Adipose tissue (tissue), 3 donors: Measurements from ENCODE around the gene LRRC25. TPM values are rescaled to one million over a fixed set of nuclear protein-coding genes. Genes with fewer than 3 reads are reported as not detected.

ENCODE experiments used
- H3K27ac ChIP-seq: one replicate; pipeline ENCODE4 v1.5.1; 2013; ENCODE audit warnings: low read depth, low read length
- WGBS, 3 donors: extraction: QIAGEN DNeasy Blood & Tissue Kit; methylation state at CpG; one replicate each; pipeline ENCODE4 v1.1.7; 2013; 5-methylcytosine and 5-hydroxymethylcytosine counted together
- polyA plus RNA-seq, 3 donors: library from polyadenylated mRNA; stranded (reverse); fragments of 200-250 nt; gene quantifications; one replicate each; pipeline ENCODE4 v1.2.3, GENCODE V29; 2013
- donor health status: healthy with polysubstance abuse.
- donor health status: Bipolar disorder and iron deficiency.
- donor health status: healthy.

Gene LRRC25
- polyA plus RNA-seq, 3 donors, result 1.6 to 9.8 (median 7.1) TPM

DNA sequence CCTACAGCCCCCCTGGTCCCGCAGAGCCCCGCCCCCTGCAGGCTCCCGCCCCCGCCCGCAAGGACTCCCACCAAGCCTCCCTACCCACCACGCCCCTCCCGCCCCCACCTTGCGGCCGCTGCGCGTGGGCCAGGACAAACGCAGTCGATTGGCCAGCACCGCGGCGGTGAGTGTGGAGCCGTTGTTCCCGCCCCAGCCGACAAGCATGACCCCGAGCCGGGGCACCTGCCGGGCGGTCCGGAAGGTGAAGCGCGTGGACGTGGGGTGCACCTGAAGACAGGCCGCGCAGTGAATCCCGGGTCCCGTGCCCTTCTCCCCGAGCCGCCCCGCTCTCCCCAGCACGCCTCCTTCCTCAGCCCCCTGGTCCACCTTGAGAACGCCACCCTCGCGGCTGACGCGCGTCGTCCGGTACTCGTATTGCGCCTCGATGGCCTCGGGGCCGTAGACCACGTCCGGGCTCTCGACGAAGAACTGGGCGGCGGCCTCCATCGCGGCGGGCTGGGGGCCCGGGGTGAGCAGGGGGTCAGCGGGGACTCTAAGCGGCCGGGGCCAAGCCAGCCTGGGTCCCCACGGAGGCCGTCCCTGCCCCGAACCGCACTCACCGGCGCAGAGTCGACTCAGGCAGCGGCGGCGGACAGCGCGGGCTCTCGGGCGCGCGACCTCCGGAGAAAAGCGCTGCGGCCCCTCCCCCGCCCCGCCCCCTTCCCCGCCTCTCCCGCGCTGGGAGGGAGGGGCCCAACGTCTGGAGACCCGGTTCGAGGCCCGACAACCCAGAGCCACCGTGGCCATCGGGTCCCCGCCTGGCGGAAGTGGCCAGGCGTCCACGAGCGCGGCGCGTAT, 40.3 kb upstream of the LRRC25 start, which contains the start of gene ISYNA1:
Gene ISYNA1, minus strand, starts transcription at position 643 of the 840 bp plus-strand sequence. Its CDS starts 154 bp downstream, at position 489.
- WGBS, 3 donors, result 0 to 1% (median 0%) methylated on average over 70 to 99 of the region's 99 CpGs
- peak within 1 kb of the TSS; percentile 23 for H3K27ac ChIP-seq

DNA sequence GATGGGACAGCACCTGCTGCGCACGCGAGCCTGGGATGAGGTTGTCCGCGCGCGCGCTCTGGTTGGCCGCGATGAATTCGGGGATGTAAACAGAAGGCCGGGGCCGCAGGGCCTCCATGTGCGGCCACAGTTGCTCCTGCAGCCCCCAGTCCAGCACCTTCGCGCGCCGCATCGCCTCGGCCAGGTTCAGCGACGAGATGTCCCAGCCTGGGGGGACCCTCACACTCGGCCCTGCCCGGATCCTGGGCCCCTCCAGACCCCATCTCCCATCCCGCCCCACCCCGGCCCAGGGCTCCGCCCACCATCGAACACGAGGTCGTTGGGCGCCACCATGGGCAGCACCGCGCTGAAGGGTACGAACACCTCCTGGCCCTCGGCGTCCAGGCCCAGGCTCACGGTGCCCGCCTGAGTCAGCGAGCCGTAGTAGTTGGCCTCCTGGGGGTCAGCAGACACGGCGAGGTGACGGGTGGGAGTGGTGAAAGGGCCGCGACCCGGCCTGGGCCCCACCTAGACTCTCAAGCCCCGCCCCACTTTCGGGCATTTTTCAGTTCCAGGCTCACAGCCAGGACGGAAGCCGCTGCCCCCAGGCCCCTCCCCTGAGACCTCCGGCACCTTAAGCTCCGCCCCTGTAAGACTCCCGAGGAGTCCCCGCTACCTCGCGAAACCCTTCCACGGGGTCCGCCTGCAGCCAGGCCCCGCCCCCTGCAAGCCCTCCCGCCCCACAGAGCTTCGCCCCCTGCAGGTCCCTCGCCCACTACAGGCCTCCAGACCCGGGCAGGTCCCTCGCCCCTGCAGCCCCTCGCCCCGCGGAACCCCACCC, 39.5 kb upstream of the LRRC25 start:
- H3K27ac ChIP-seq, result no peak overlapping the region
- 23 to 40% (median 25%) methylated on average over 54 to 67 of the region's 67 CpGs for WGBS, 3 donors

DNA sequence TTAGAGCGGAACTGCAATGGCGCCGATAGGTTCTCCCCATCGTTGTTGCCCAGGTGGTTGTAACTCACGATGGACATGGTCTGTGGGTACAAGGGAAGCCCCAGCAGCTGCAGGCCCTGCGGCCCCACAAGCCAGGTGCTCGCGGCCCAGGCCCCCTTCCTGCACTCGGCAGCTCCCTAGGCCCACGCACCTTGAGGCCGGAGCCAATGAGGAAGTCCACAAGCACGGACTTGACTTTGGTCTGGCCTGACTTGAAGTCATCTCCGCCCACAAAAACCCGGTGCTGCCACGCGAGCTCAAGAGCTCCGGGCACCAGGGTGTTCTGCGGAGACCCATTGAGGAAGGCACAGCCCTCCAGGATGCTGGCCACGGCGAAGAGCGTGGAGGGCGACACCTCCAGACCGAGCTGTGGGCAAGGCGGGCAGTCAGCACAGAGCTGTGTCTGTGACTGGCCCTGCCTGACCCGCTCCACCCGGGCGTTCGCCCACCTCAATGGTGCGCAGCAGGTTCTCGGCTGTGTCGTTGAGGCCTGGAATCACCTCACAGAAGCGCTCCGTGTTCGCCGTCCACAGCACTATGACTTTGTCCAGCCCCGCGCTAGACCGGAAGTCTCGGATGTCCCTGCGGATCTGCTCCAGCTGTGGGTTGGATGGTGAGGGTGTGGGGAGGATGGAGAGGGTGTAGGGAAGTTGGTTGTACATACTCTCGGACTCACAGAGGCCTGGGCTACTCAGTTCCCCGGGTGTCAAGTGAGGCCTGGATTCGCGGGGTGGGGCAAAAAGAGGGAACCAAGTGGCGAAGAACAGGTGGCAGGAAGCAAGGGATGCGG, 38.6 kb upstream of the LRRC25 start:
- WGBS, 3 donors, result 86 to 89% (median 87%) methylated on average over 44 to 46 of the region's 46 CpGs
- no peak overlapping the region for H3K27ac ChIP-seq

DNA sequence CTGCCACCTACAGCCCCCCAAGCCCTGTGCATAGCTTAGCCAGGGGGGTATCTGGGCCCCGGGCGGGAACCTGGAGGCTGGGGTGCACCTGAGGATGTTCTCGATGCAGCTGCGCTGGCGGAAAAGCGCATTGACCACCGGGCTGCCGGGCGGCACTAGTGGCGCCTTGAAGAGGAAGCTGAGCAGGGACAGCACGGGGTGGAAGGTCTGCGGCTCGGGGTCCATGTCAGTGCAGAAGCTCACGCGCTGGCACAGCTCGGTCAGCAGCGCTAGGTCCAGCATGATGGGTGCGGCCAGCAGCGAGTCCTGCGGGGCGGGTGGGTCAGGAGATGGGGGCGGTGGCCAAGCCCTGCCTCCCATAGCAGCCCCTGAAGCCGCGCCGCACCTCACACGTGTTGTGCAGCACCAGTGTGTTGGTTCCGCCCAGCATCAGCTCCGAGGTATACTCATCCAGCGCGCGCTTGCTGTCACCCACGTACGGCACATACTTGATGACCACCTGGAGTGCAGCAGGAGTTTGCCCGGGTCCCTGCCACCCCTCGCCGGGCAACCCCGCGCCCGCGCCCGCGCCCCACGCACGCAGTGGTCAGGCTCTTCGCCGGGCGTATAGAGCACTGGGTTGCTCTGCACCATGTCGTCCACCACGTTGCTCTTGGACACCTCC, 37.9 kb upstream of the LRRC25 start:
- 94 to 96% (median 95%) methylated on average over 45 to 49 of the region's 49 CpGs for whole genome bisulfite sequencing, 3 donors
- no peak overlapping the region for H3K27ac ChIP-seq

DNA sequence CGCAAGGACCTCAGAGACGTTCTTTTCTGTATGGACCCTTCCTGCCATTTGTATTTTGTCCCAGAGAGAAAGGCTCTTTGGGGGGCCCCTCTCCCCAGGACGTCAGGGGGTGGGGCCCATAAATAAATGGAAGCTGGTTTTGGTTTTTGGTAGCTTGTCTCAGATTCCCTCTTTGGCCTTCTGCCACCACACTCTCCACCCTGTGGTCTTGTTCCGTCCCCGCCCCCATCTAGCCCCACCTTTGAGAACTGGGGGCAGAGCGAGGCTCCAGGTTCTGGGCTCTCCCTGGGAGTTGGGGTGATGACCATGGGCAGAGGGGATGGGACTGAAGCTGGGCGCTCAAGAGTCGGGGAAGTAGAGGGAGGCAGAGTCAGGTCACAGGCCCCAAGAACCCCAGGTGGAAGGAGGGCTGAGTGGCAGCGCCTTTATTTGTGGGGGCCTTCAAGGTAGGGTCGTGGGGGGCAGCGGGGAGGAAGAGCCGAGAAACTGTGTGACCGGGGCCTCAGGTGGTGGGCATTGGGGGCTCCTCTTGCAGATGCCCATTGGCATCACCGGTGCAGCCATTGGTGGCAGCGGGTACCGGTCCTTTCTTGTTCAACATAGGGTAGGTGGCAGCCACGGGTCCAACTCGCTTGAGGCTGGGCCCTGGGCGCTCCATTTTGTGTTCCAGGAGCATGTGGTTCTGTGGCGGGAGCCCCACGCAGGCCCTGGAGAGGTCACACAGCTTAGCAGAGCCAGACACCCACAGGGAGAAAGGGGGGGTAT, 37.2 kb upstream of the LRRC25 start:
- no peak overlapping the region for H3K27ac ChIP-seq
- 90 to 94% (median 91%) methylated on average over 20 to 21 of the region's 21 CpGs for WGBS, 3 donors

DNA sequence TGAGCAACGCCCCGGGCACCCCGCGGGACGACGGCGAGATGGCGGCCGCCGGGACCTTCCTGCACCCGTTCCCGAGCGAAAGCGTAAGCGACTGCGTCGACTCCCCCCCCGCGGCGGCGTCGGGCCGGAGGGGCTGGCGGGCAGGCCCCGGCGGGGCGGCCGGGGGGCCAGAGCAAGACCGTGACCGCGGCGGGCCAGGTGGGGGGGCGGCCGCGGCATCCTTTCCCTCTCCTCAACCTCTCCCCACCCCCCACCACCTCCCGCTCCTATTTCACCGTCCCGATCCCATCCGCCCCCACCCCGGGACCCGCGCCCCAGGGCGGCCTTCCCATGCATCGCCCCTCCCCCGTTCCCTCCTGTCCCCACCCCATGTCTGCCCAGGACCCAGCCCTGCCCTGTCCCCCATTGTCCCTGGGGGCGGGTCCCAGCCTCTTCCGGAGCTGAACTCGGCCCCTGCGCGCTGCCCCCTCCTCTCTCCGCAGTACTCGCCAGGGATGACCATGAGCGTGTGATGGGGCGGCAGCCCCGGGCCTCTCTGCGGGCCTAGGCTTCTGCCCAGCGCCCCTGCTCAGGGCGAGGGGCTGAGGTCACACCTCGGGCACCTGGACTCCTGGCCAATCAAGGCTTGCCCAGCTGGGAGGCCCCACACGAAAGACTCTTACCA, 36.4 kb upstream of the LRRC25 start:
- WGBS, 3 donors, result 32 to 36% (median 33%) methylated on average over 29 to 60 of the region's 60 CpGs
- no peak overlapping the region for H3K27ac ChIP-seq

DNA sequence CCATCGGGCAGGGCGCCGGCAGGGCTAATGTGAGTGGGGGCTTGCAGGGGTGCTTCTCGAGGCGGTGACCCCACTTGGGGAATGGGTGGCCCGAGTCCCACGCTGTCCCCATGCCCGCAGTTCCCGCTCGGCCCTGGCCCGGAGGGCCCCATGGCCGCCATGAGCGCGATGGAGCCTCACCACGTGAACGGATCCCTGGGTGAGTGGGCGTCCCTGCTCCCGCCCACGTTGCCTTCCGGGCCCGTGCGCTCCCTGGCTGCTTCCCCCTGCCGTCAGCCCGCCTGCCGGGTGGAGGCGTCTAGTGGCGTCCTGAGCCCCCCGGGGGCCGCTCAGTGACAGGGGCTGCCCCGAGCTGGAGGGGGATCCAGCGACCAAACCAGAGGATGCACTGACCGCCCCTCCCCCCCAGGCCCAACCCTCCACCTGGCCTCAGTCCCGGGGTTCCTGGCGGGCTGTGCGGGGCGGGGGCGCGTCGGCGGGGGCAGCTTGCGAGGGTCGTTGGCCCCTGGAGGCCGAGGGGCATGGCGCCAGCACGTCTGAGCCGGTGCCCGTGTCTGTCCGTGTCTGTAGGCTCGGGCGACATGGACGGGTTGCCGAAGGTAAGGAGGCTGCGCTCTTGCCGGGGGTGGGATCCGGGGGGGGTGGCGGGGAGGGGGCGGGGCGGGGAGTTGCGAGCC, 35.7 kb upstream of the LRRC25 start:
- 25 to 34% (median 31%) methylated on average over 45 to 59 of the region's 59 CpGs for WGBS, 3 donors
- no peak overlapping the region for H3K27ac ChIP-seq

DNA sequence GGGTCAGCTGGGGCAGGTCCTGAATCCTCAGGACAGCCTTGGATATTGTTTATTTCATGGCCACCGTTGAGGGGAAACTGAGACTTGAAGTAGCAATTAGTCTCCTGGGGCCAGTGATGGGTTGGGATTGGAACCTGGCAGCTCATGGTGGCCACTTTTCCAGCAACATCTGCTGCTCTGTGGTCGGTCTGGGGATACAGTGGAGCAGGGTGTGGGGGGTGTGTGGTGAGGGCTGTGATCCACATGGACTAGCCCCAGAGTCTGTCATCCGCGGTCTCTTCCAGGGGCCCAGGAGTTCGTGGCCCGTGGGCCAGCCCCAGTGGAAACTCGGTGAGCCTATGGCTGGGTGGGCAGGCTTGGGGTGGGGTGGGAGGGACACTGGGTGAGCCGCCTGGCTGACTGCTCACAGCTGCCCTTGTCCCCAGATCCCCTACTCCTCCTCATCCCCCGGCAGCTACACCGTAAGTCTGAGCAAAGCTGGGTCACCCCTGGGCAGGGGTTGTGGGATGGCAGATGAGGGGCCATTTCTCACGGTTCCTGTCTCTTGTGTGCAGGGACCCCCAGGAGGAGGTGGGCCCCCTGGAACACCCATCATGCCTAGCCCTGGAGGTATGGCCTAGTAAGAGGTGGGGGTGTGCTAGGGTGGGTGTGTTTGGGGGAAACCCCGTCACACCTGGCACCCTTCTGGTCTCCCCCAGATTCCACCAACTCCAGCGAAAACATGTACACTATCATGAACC, 35.0 kb upstream of the LRRC25 start:
- H3K27ac ChIP-seq, result no peak overlapping the region
- 75 to 81% (median 80%) methylated on average over 13 of the region's 13 CpGs for WGBS, 3 donors

DNA sequence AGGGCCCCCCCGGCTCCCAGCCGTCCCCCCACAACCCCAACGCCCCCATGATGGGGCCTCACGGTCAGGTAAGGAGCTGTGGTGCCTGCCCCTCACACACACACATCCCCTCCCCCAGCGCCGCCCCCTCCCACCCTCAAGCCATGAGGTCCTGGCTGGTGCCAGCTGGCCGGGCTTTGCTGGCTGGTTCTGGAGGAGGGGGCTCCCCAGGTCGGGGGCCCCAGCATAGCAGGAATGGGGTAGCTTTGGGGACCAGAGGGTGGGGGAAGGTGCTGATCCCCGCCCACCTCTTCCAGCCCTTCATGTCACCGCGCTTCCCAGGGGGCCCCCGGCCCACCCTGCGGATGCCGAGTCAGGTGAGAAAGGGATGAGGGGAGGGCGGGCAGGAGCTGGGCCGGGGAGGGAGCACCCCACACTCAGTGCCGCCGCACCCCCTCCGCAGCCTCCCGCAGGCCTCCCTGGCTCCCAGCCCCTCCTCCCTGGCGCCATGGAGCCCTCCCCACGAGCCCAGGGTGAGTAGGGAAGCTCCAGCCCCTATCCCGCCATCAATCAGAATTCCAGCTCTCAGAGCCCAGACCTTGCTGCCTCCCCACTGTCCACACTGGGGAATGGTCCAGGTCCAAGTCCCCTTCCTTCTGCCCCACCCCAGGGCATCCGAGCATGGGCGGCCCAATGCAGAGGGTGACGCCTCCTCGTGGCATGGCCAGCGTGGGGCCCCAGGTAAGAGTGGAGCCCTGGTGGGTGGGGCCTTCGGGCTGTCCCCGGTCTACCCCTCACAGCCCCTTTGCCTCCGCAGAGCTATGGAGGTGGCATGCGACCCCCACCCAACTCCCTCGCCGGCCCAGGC, 34.2 kb upstream of the LRRC25 start:
- H3K27ac ChIP-seq, result no peak overlapping the region
- WGBS, 3 donors, result 84 to 92% (median 90%) methylated on average over 27 to 34 of the region's 34 CpGs

DNA sequence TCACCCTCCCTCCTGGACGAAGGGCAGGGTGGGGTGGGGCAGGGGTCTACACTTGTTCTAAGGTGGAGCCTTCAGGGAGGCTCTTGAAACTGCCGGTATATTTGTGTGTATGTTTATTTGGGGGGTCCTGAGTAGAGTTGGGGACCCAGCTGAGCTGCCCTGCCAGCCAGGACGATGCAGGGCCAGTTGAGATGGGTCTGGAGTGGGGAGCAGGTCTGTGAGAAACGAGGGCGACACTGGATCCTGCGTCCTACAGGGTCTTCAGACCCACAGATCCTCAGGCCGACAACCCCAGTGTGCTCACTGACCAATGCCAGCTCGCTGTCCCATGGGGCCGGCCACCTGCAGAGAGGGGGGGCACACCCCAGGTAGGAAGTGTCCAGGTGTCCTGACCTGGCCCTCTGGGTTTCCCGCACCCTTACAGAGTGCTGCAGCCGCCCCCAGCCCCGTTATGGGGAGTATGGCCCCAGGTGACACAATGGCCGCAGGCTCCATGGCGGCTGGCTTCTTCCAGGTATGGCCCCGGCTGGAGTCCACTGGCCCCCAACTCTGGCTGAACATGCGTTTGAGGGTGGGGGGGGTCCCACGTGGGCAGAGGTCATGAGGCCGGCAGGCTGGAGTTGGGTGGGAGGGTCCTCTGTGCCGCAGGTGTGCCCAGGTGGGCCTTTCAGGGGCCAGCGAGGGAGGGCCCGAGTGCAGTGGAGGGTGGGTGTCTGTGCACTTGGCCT, 33.2 kb upstream of the LRRC25 start:
- WGBS, 3 donors, result 89% methylated on average over 21 of the region's 21 CpGs
- H3K27ac ChIP-seq, result no peak overlapping the region

DNA sequence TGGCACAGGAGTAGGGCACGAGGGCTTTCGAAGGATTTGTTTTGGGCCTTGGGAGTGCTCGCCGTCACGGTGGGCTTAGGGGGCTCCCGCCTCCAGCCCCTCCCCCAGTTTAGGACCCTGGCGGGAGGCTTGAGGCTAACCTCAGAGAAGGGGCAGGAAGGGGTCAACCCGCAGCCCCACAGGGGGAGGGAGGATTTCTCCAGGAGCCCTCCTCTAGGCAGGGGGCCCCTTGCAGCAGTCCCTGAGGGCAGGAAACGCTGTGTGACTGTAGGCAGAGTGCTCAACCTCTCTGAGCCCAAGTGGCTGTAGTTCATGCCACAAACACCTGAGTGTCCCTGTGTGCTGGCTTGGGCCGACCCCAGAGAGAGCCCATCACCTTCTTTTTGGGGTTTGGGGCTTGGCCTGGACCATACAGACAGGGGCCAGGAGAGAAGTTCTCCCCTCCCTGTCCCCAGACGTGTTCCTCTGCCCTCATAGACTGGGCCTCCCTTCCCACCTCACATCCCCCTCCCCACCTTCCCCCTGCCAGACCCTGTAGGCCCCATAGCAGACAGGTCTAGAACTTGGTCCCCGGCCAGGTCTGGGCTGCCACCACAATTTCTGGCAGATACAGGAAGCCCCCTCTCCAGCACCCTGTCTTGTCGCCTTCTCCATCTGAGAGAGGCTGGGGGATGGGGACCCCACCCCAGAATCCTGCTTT, 32.4 kb upstream of the LRRC25 start:
- H3K27ac ChIP-seq, result no peak overlapping the region
- 54 to 69% (median 61%) methylated on average over 13 of the region's 13 CpGs for WGBS, 3 donors

DNA sequence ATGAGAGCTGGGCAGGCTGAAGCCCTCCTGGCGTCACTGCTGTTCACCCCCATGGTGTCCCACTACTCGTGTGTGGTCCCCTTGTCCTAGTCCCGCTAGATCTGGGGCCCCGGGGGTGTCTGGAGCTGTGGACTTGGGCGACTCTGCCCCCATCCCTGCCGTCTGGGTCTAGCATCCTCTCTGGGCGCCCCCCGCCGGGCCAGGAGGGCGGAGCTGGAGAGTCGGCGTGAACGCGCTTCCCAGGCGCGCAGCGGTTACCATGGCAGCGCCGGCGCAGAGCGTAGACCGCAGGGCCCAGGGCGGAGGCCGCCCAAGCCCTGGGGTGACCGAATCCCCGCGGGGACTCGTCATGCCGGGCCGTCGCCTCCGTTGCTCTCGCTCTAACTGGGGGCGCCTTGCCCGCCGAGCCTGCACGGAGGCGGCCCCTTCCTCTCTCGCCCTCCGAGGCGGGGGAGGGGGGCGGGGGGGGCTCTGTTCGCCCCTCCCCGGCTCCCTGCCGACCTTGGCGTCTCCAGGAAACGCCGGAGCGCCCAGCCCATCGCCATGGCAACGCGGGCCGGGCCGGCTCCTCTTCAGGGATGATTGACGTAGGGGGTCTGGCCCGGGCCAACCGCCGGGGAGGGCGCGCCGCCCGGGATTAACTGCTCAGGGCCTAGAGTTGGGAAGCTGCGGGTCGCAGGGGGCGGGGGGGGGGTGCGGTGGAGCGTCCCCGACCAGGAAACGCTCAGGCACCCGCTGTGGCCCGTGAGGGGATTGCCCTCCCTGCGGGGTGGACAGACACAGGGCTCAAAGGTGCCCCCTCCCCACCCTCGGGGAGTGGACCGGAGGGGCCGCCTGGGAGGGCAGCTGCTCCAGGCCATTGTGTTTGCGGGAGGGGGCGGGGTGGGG, 31.6 kb upstream of the LRRC25 start:
- no peak overlapping the region for H3K27ac ChIP-seq
- 26 to 39% (median 32%) methylated on average over 59 to 77 of the region's 77 CpGs for WGBS, 3 donors
